Colonic mucosa (tissue), 4 donors: ENCODE data around the gene MCTP1. TPM values are rescaled to one million over a fixed set of nuclear protein-coding genes. Genes with fewer than 3 reads are reported as not detected.
A peak's percentile ranks its signal among the peaks of the same experiment; 100 is the strongest.

Source experiments
- DNase-seq: peaks from one replicate; pipeline ENCODE4 v3.0.0-alpha.2; 2020
- H3K27ac ChIP-seq: fragments of 200-600 bp; one replicate; pipeline ENCODE4 v1.8.0; 2021
- H3K27me3 ChIP-seq: fragments of 200-600 bp; one replicate; pipeline ENCODE4 v1.8.0; 2021
- H3K36me3 ChIP-seq: fragments of 200-600 bp; one replicate; pipeline ENCODE4 v1.8.0; 2021
- H3K4me1 ChIP-seq: fragments of 200-600 bp; one replicate; pipeline ENCODE4 v1.8.0; 2021; ENCODE audit warnings: mild to moderate bottlenecking
- H3K4me3 ChIP-seq: fragments of 200-600 bp; one replicate; pipeline ENCODE4 v1.8.0; 2021
- H3K9ac ChIP-seq, 2 donors: one replicate each; pipeline ENCODE4 v1.7.0; 2013; ENCODE audit warnings: control low read depth in 2 of 2, low read depth in 2 of 2, low read length in 2 of 2
- H3K9me3 ChIP-seq: fragments of 200-600 bp; one replicate; pipeline ENCODE4 v1.8.0; 2021
- intact Hi-C: fragments of 100-400 bp; cut with DNase I; formaldehyde crosslinking; loops from one replicate; pipeline ENCODE4 v1.14.1; 2022
- total RNA-seq, 2 donors: library from RNA; stranded (reverse); fragmentation: NEBNext Ultra II Directional in 1 of 2; extraction: Animal tissue kit (Norgen Biotek cat#: 25700) in 1 of 2; gene quantifications; one replicate each; pipeline ENCODE4 v1.2.1, GENCODE V29; 2021
- TF ChIP-seq, protein P1 (sequence below): fragments of 200-600 bp; IDR thresholded peaks from one replicate; pipeline ENCODE4 v1.8.0; 2022; ENCODE audit warnings: antibody characterized with exemption, mild to moderate bottlenecking
- donor health status: healthy.
- donor health status: DM: no; HTN: no; CAD: no.
- donor health status: DM: no; HTN: no; CAD: no.

The MCTP1 gene
- total RNA-seq, 2 donors from 2014 or later: 2.8 to 10.3 TPM

- Histone ChIP-seq H3K4me3 (peak overlapping the region; percentile 63), H3K36me3 (no peaks in the 10 kb centered on the region), H3K27ac (no peak overlapping the region), H3K4me1 (peaks cover 11% of the 10 kb centered on the region), H3K27me3 (peaks cover 41% of the 10 kb centered on the region), H3K9ac (peak overlapping the region in 1 of 2 donors; percentile 18), H3K9me3 (no peaks in the 10 kb centered on the region)
- DNase-seq: peak; percentile 21
- TF ChIP-seq, protein P1, sequence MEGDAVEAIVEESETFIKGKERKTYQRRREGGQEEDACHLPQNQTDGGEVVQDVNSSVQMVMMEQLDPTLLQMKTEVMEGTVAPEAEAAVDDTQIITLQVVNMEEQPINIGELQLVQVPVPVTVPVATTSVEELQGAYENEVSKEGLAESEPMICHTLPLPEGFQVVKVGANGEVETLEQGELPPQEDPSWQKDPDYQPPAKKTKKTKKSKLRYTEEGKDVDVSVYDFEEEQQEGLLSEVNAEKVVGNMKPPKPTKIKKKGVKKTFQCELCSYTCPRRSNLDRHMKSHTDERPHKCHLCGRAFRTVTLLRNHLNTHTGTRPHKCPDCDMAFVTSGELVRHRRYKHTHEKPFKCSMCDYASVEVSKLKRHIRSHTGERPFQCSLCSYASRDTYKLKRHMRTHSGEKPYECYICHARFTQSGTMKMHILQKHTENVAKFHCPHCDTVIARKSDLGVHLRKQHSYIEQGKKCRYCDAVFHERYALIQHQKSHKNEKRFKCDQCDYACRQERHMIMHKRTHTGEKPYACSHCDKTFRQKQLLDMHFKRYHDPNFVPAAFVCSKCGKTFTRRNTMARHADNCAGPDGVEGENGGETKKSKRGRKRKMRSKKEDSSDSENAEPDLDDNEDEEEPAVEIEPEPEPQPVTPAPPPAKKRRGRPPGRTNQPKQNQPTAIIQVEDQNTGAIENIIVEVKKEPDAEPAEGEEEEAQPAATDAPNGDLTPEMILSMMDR: no peak
- intact Hi-C loops: no loop called here
Measured at GRCh38 chr5:95283761-95284571, 928 bp downstream of the MCTP1 start.

GRCh38 chr5:95283022-95283615 is 1.8 kb downstream of the MCTP1 start:
- Histone ChIP-seq H3K9ac (no peak overlapping the region), H3K36me3 (no peaks in the 10 kb centered on the region), H3K27me3 (peaks cover 41% of the 10 kb centered on the region), H3K4me1 (peaks cover 11% of the 10 kb centered on the region), H3K9me3 (no peaks in the 10 kb centered on the region), H3K27ac (no peak overlapping the region), H3K4me3 (peak overlapping the region; percentile 63)
- intact Hi-C loops: no loop called here
- TF ChIP-seq, protein P1: no peak
- DNase-seq: no peak

GRCh38 chr5:95281226-95281625 is 3.7 kb downstream of the MCTP1 start:
- no peak for DNase-seq
- H3K27me3 ChIP-seq: peaks cover 35% of the 10 kb centered on the region

GRCh38 chr5:95280401-95281095 is 4.3 kb downstream of the MCTP1 start:
- DNase-seq: no peak
- Histone ChIP-seq H3K27ac (no peak overlapping the region), H3K9ac (no peak overlapping the region), H3K9me3 (no peaks in the 10 kb centered on the region), H3K27me3 (peaks cover 28% of the 10 kb centered on the region), H3K4me1 (peaks cover 11% of the 10 kb centered on the region), H3K4me3 (no peak overlapping the region), H3K36me3 (no peaks in the 10 kb centered on the region)
- TF ChIP-seq, protein P1: no peak
- intact Hi-C loops: no loop called here

More at GRCh38 chr5:95281226-95281625, 3.7 kb downstream of the MCTP1 start:
- Histone ChIP-seq H3K27ac (no peak overlapping the region), H3K9ac (no peak overlapping the region), H3K4me3 (no peak overlapping the region), H3K4me1 (peaks cover 11% of the 10 kb centered on the region), H3K9me3 (no peaks in the 10 kb centered on the region), H3K36me3 (no peaks in the 10 kb centered on the region)
- TF ChIP-seq, protein P1: no peak
- intact Hi-C loops: no loop called here

DNA sequence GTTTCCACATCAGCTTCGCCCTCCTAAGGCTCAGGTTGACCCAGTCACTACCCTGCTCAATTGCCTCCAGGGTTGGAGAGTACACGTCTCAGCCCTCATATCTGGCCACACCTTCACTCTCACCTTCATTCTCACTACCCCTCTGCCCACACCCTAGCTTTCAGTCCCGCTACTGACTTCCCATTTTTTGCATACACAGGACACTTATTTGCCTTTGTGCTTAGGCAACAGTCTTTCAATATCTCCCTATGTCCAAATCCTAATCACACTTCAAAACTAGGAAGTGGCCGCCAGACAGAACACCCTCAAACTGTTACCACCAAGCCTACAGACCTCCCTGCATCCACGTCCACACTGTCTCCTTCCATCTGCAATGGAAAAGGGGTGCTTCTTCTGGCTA is 10.9 kb downstream of the MCTP1 start:
- H3K27ac ChIP-seq: no peak overlapping the region
- H3K4me3 ChIP-seq: no peak overlapping the region
- H3K4me1 ChIP-seq: no peaks in the 10 kb centered on the region
- TF ChIP-seq, protein P1: no peak
- no peaks in the 10 kb centered on the region for H3K36me3 ChIP-seq
- DNase-seq: no peak
- H3K9ac ChIP-seq: no peak overlapping the region
- H3K9me3 ChIP-seq: no peaks in the 10 kb centered on the region
- no peaks in the 10 kb centered on the region for H3K27me3 ChIP-seq
- intact Hi-C loops: no loop called here
